SU-DHL-6 (cell line): Measurements from ENCODE around the gene NEU4.

Experiments
- CTCF ChIP-seq: fragments of 200-600 bp; sonication (generic); IDR thresholded peaks from one replicate; pipeline ENCODE4 v1.5.1; 2017; ENCODE audit warnings: antibody characterized with exemption, mild to moderate bottlenecking, low read length, moderate library complexity; ENCODE audit not compliant: insufficient read depth, poor library complexity, severe bottlenecking
- EZH2phosphoT487 ChIP-seq: fragments of 200-600 bp; sonication (generic), shearing (Covaris generic); conservative IDR thresholded peaks from 2 replicates; pipeline ENCODE4 v1.6.1; 2018; ENCODE audit warnings: mild to moderate bottlenecking, antibody characterized with exemption, low read length, moderate library complexity, mixed read lengths

- TF ChIP-seq CTCF: no peak
- no peak for TF ChIP-seq EZH2phosphoT487
Observed at GRCh38 chr2:241834527-241835210, 25.7 kb downstream of the NEU4 start.
